Epidermal melanocyte (primary cell): Measurements from ENCODE around the gene PAPOLB.
"Not testable (repeated sequence)": the region's sequence is repeated elsewhere in the genome, so short reads cannot be mapped to it uniquely, and the experiment has no call there.

Experiments used
- DNase-seq: peaks from one replicate; pipeline ENCODE4 v3.0.0; 2011; ENCODE audit warnings: low spot score; ENCODE audit not compliant: insufficient read length

PAPOLB gene

GRCh38 chr7:4861673-4862072 is at the start of gene PAPOLB:
Gene PAPOLB (minus strand): TSS chr7:4862030. CDS start chr7:4861810, 220 bp downstream.
- DNase-seq: no peak

GRCh38 chr7:4911111-4911828 is 49.4 kb upstream of the PAPOLB start:
- no peak for DNase-seq

- no peak for DNase-seq
Measured at GRCh38 chr7:4906682-4907081, 44.9 kb upstream of the PAPOLB start.

- no peak for DNase-seq
Measured at GRCh38 chr7:4905171-4905570, 43.3 kb upstream of the PAPOLB start.

- DNase-seq: no peak
Measured at GRCh38 chr7:4904346-4904745, 42.5 kb upstream of the PAPOLB start.

GRCh38 chr7:4895766-4896165 is 33.9 kb upstream of the PAPOLB start:
- DNase-seq: no peak

GRCh38 chr7:4894482-4894881 is 32.7 kb upstream of the PAPOLB start:
- DNase-seq: no peak

GRCh38 chr7:4893929-4894475 is 32.2 kb upstream of the PAPOLB start:
- DNase-seq: no peak

- DNase-seq: not testable (repeated sequence)
Measured at GRCh38 chr7:4893188-4893587, 31.4 kb upstream of the PAPOLB start.

GRCh38 chr7:4891522-4891921 is 29.7 kb upstream of the PAPOLB start:
- not testable (repeated sequence) for DNase-seq

- no peak for DNase-seq
Measured at GRCh38 chr7:4889682-4890081, 27.9 kb upstream of the PAPOLB start.

- DNase-seq: no peak
Measured at GRCh38 chr7:4888161-4888560, 26.3 kb upstream of the PAPOLB start.

- DNase-seq: no peak
Measured at GRCh38 chr7:4886671-4887070, 24.8 kb upstream of the PAPOLB start.

GRCh38 chr7:4885317-4885807 is 23.5 kb upstream of the PAPOLB start:
- no peak for DNase-seq

- DNase-seq: no peak
Measured at GRCh38 chr7:4884164-4884563, 22.3 kb upstream of the PAPOLB start.

GRCh38 chr7:4883372-4884144 is 21.7 kb upstream of the PAPOLB start, which contains the start of gene RADIL:
Gene RADIL (minus strand): TSS chr7:4883716. CDS start chr7:4878139, 5,577 bp downstream.
- peak; percentile 80 for DNase-seq

GRCh38 chr7:4883033-4883371 is 21.2 kb upstream of the PAPOLB start:
- DNase-seq: no peak

GRCh38 chr7:4882169-4883032 is 20.6 kb upstream of the PAPOLB start:
- peak; percentile 69 for DNase-seq

GRCh38 chr7:4880218-4880617 is 18.4 kb upstream of the PAPOLB start:
- DNase-seq: no peak

- no peak for DNase-seq
Measured at GRCh38 chr7:4879396-4880081, 17.7 kb upstream of the PAPOLB start.
